Measurements from ENCODE around the gene GRID1. TPM values are rescaled to one million over a fixed set of nuclear protein-coding genes. Genes with fewer than 3 reads are reported as not detected.

The GRID1 gene
- total and polyA plus RNA-seq, 2 donors: 2.4 to 3.9 TPM

- H3K4me3 ChIP-seq (ENCODE audit: low read depth, low read length): no peak overlapping the region
- WGBS: 93% methylated on average over 9 of the region's 9 CpGs
- H3K4me1 ChIP-seq (ENCODE audit: insufficient read depth): no peaks in the 10 kb centered on the region
- DNase-seq (ENCODE audit: extremely low spot score): no peak
- no peak overlapping the region for H3K27ac ChIP-seq (ENCODE audit: low read depth)
- no peaks in the 10 kb centered on the region for H3K36me3 ChIP-seq (ENCODE audit: insufficient read depth)
These were observed 765.1 kb downstream of the GRID1 start for GRCh38 chr10:85601526-85601925.

- no peak for DNase-seq (ENCODE audit: extremely low spot score)
- H3K36me3 ChIP-seq (ENCODE audit: insufficient read depth): no peaks in the 10 kb centered on the region
- H3K4me1 ChIP-seq (ENCODE audit: insufficient read depth): no peaks in the 10 kb centered on the region
- no peak overlapping the region for H3K27ac ChIP-seq (ENCODE audit: low read depth)
- no peak overlapping the region for H3K4me3 ChIP-seq (ENCODE audit: low read depth, low read length)
- 60% methylated on average over 2 of the region's 2 CpGs for WGBS
These were observed 765.9 kb downstream of the GRID1 start for GRCh38 chr10:85600744-85601081.

GRCh38 chr10:85600026-85600743, 766.4 kb downstream of the GRID1 start:
- Histone ChIP-seq H3K4me3 (ENCODE audit: low read depth, low read length) (no peak overlapping the region), H3K27ac (ENCODE audit: low read depth) (no peak overlapping the region), H3K36me3 (ENCODE audit: insufficient read depth) (no peaks in the 10 kb centered on the region), H3K4me1 (ENCODE audit: insufficient read depth) (no peaks in the 10 kb centered on the region)
- WGBS: 53% methylated on average over 5 of the region's 5 CpGs
- DNase-seq (ENCODE audit: extremely low spot score): no peak

- Histone ChIP-seq H3K36me3 (ENCODE audit: insufficient read depth) (no peaks in the 10 kb centered on the region), H3K27ac (ENCODE audit: low read depth) (no peak overlapping the region), H3K4me1 (ENCODE audit: insufficient read depth) (no peaks in the 10 kb centered on the region), H3K4me3 (ENCODE audit: low read depth, low read length) (no peak overlapping the region)
- 81% methylated on average over 2 of the region's 2 CpGs for WGBS
- DNase-seq (ENCODE audit: extremely low spot score): no peak
These were observed 767.5 kb downstream of the GRID1 start for GRCh38 chr10:85599081-85599480.

GRCh38 chr10:85598646-85599045, 767.9 kb downstream of the GRID1 start:
- DNase-seq (ENCODE audit: extremely low spot score): no peak

GRCh38 chr10:85597006-85597405, 769.6 kb downstream of the GRID1 start:
- no peak overlapping the region for H3K27ac ChIP-seq (ENCODE audit: low read depth)
- no peaks in the 10 kb centered on the region for H3K36me3 ChIP-seq (ENCODE audit: insufficient read depth)
- no peaks in the 10 kb centered on the region for H3K4me1 ChIP-seq (ENCODE audit: insufficient read depth)
- H3K4me3 ChIP-seq (ENCODE audit: low read depth, low read length): no peak overlapping the region
- WGBS: 71% methylated on average over 5 of the region's 5 CpGs
- DNase-seq (ENCODE audit: extremely low spot score): no peak

More at GRCh38 chr10:85598646-85599045, 767.9 kb downstream of the GRID1 start:
- H3K36me3 ChIP-seq (ENCODE audit: insufficient read depth): no peaks in the 10 kb centered on the region
- no peaks in the 10 kb centered on the region for H3K4me1 ChIP-seq (ENCODE audit: insufficient read depth)
- H3K27ac ChIP-seq (ENCODE audit: low read depth): no peak overlapping the region
- 81% methylated on average over 6 of the region's 6 CpGs for WGBS
- H3K4me3 ChIP-seq (ENCODE audit: low read depth, low read length): no peak overlapping the region

GRCh38 chr10:85596389-85596788, 770.2 kb downstream of the GRID1 start:
- 75% methylated on average over 2 of the region's 2 CpGs for WGBS
- no peaks in the 10 kb centered on the region for H3K4me1 ChIP-seq (ENCODE audit: insufficient read depth)
- H3K36me3 ChIP-seq (ENCODE audit: insufficient read depth): no peaks in the 10 kb centered on the region
- DNase-seq (ENCODE audit: extremely low spot score): no peak
- H3K27ac ChIP-seq (ENCODE audit: low read depth): no peak overlapping the region
- no peak overlapping the region for H3K4me3 ChIP-seq (ENCODE audit: low read depth, low read length)

GRCh38 chr10:85594239-85594638, 772.4 kb downstream of the GRID1 start:
- 26% methylated on average over 3 of the region's 3 CpGs for WGBS
- H3K36me3 ChIP-seq (ENCODE audit: insufficient read depth): no peaks in the 10 kb centered on the region
- no peak overlapping the region for H3K4me3 ChIP-seq (ENCODE audit: low read depth, low read length)
- H3K27ac ChIP-seq (ENCODE audit: low read depth): no peak overlapping the region
- DNase-seq (ENCODE audit: extremely low spot score): no peak
- no peaks in the 10 kb centered on the region for H3K4me1 ChIP-seq (ENCODE audit: insufficient read depth)

GRCh38 chr10:85593226-85593772, 773.3 kb downstream of the GRID1 start:
- Histone ChIP-seq H3K4me3 (ENCODE audit: low read depth, low read length) (no peak overlapping the region), H3K4me1 (ENCODE audit: insufficient read depth) (no peaks in the 10 kb centered on the region), H3K36me3 (ENCODE audit: insufficient read depth) (no peaks in the 10 kb centered on the region), H3K27ac (ENCODE audit: low read depth) (no peak overlapping the region)
- DNase-seq (ENCODE audit: extremely low spot score): no peak
- WGBS: 51% methylated on average over 4 of the region's 4 CpGs

- Histone ChIP-seq H3K4me3 (ENCODE audit: low read depth, low read length) (no peak overlapping the region), H3K27ac (ENCODE audit: low read depth) (no peak overlapping the region), H3K36me3 (ENCODE audit: insufficient read depth) (no peaks in the 10 kb centered on the region), H3K4me1 (ENCODE audit: insufficient read depth) (no peaks in the 10 kb centered on the region)
- no peak for DNase-seq (ENCODE audit: extremely low spot score)
- 60% methylated on average over 3 of the region's 3 CpGs for WGBS
These were observed 785.2 kb downstream of the GRID1 start for GRCh38 chr10:85581371-85581770.

GRCh38 chr10:85580585-85580984, 786.0 kb downstream of the GRID1 start:
- WGBS: 59% methylated on average over 2 of the region's 2 CpGs

GRCh38 chr10:85578860-85579259, 787.7 kb downstream of the GRID1 start:
- Histone ChIP-seq H3K27ac (ENCODE audit: low read depth) (no peak overlapping the region), H3K4me1 (ENCODE audit: insufficient read depth) (no peaks in the 10 kb centered on the region), H3K4me3 (ENCODE audit: low read depth, low read length) (no peak overlapping the region), H3K36me3 (ENCODE audit: insufficient read depth) (no peaks in the 10 kb centered on the region)
- WGBS: 75% methylated on average over 2 of the region's 2 CpGs
- no peak for DNase-seq (ENCODE audit: extremely low spot score)

More at GRCh38 chr10:85580585-85580984, 786.0 kb downstream of the GRID1 start:
- no peak for DNase-seq (ENCODE audit: extremely low spot score)
- Histone ChIP-seq H3K27ac (ENCODE audit: low read depth) (no peak overlapping the region), H3K4me1 (ENCODE audit: insufficient read depth) (no peaks in the 10 kb centered on the region), H3K36me3 (ENCODE audit: insufficient read depth) (no peaks in the 10 kb centered on the region), H3K4me3 (ENCODE audit: low read depth, low read length) (no peak overlapping the region)

- H3K36me3 ChIP-seq (ENCODE audit: insufficient read depth): no peaks in the 10 kb centered on the region
- WGBS: 92% methylated on average over 1 of the region's 1 CpG
- DNase-seq (ENCODE audit: extremely low spot score): no peak
- no peak overlapping the region for H3K27ac ChIP-seq (ENCODE audit: low read depth)
- H3K4me1 ChIP-seq (ENCODE audit: insufficient read depth): no peaks in the 10 kb centered on the region
- no peak overlapping the region for H3K4me3 ChIP-seq (ENCODE audit: low read depth, low read length)
These were observed 791.2 kb downstream of the GRID1 start for GRCh38 chr10:85575441-85575840.

- Histone ChIP-seq H3K4me1 (ENCODE audit: insufficient read depth) (no peaks in the 10 kb centered on the region), H3K4me3 (ENCODE audit: low read depth, low read length) (no peak overlapping the region), H3K27ac (ENCODE audit: low read depth) (no peak overlapping the region), H3K36me3 (ENCODE audit: insufficient read depth) (no peaks in the 10 kb centered on the region)
- 92% methylated on average over 1 of the region's 1 CpG for WGBS
- no peak for DNase-seq (ENCODE audit: extremely low spot score)
These were observed 795.7 kb downstream of the GRID1 start for GRCh38 chr10:85570871-85571270.

All from urinary bladder (tissue), 4 donors.